ENCODE measurements around the gene UBC. TPM values are rescaled to one million over a fixed set of nuclear protein-coding genes. Genes with fewer than 3 reads are reported as not detected.

Gene UBC
- total and polyA plus RNA-seq, 9 of the 15 experiments (the other 6 are each of a cell fraction or from before 2014, with no cell fraction given), result 533 to 1,153 (median 813) TPM

- no peak for FAIRE-seq
- H3K4me3 ChIP-seq, result no peak overlapping the region
- peak; percentile 26; the same call in 1 of the 2 replicates for TF ChIP-seq HBP1 (CRISPR knock-in tag; IDR thresholded peaks at IDR 0.05)
- TF ChIP-seq POLR3G (IDR thresholded peaks at IDR 0.05; ENCODE audit: extremely low read depth, insufficient read length, insufficient replicate concordance), result no peak
- TF ChIP-seq ZNF507 (tag; conservative IDR thresholded peaks at IDR 0.05), result no peak
- TF ChIP-seq TAL1 (IDR thresholded peaks at IDR 0.05), result no peak
- peak; percentile 60; the same call in 1 of the 2 replicates for TF ChIP-seq HMBOX1 (IDR thresholded peaks at IDR 0.05)
- TF ChIP-seq TRIM25 (IDR thresholded peaks at IDR 0.05; ENCODE audit: borderline replicate concordance), result no peak
- TF ChIP-seq EP300 (IDR thresholded peaks at IDR 0.05; ENCODE audit: low read length), result no peak
- 0 out of 2 replicates have a peak, but pooled peaks have one; percentile 33 for TF ChIP-seq ELF4 (CRISPR knock-in tag; IDR thresholded peaks at IDR 0.05)
- 0 out of 2 replicates have a peak, but pooled peaks have one; percentile 5 for TF ChIP-seq GABPB1 (CRISPR knock-in tag; IDR thresholded peaks at IDR 0.05)
- TF ChIP-seq MYC (IDR thresholded peaks at IDR 0.05; ENCODE audit: low read depth, low read length), result no peak
- TF ChIP-seq MYC (CRISPR knock-in tag; IDR thresholded peaks at IDR 0.05; ENCODE audit: borderline replicate concordance, low read depth), result peak; percentile 16; the same call in 1 of the 2 replicates
- peak; percentile 57 for TF ChIP-seq POLR2AphosphoS5 (IDR thresholded peaks at IDR 0.05; ENCODE audit: control insufficient read depth, insufficient read depth, low read depth, low read length)
- 0 out of 2 replicates have a peak, but pooled peaks have one; percentile 42 for TF ChIP-seq ELF2 (CRISPR knock-in tag; IDR thresholded peaks at IDR 0.05)
- no peak for TF ChIP-seq ZNF551 (CRISPR knock-in tag; IDR thresholded peaks at IDR 0.05)
- 0 out of 2 replicates have a peak, but pooled peaks have one; percentile 10 for TF ChIP-seq CREM (IDR thresholded peaks at IDR 0.05; ENCODE audit: low read depth)
- TF ChIP-seq LEF1 (IDR thresholded peaks at IDR 0.05), result peak; percentile 50
- TF ChIP-seq BCOR (IDR thresholded peaks at IDR 0.05), result no peak
- TF ChIP-seq FOXK2 (conservative IDR thresholded peaks at IDR 0.05 in 1 of 2, IDR thresholded peaks at IDR 0.05 in 1 of 2; ENCODE audit: low read depth in 2 of 2), result no peak
Observed at GRCh38 chr12:124909831-124910560, 4.5 kb downstream of the UBC start.

More at GRCh38 chr12:124909831-124910560, 4.5 kb downstream of the UBC start:
- H3K36me3 ChIP-seq (ENCODE audit: control insufficient read depth, insufficient read depth, low read length), result peaks cover 34% of the 10 kb centered on the region
- H3K27me3 ChIP-seq (ENCODE audit: control insufficient read depth in 2 of 2, insufficient read depth in 2 of 2, low read length in 2 of 2), result no peaks in the 10 kb centered on the region
- peaks cover 42% of the 10 kb centered on the region for H3K79me2 ChIP-seq (ENCODE audit: control insufficient read depth, insufficient read depth, low read length)
- peak in 1 of 4 experiments; percentile 41 for DNase-seq (ENCODE audit: extremely low read depth in 1 of 4, low spot score in 3 of 4)
- POLR2A ChIA-PET, result interaction anchor here (0.6 to 8.2 kb wide), 33 partner anchors 8 to 1881 kb away, joined by 3 to 127 read pairs (median 4); no protein-coding TSS in a partner anchor
- no TSS peak for BruUV-seq (replicated peaks)
- 21% methylated on average over 8 of the region's 8 CpGs for WGBS (ENCODE audit: insufficient coverage, low coverage, missing lambda C conversion rate)
- peaks cover 7% of the 10 kb centered on the region for H3K9me1 ChIP-seq (ENCODE audit: control insufficient read depth, insufficient read depth, low read length)
- no peaks in the 10 kb centered on the region for H3K9me3 ChIP-seq (replicated peaks; ENCODE audit: control insufficient read depth, insufficient read depth, low read depth, low read length)
- peak; percentile 20 for ATAC-seq
- CTCF ChIA-PET (ENCODE audit: low intra/inter-chr PET ratio), result interaction anchor here (0.6 kb wide), 1 partner anchor 79 kb away, joined by 3 read pairs; the partner anchor contains the start of gene DHX37
- H2AFZ ChIP-seq (ENCODE audit: low read depth, low read length), result no peak overlapping the region
- peak overlapping the region; percentile 12; the same call in 1 of the 3 replicates for H3K27ac ChIP-seq (ENCODE audit: extremely low read depth, low read depth, low read length)
- no peak overlapping the region for H3K9ac ChIP-seq (ENCODE audit: insufficient read depth in 1 of 2, low read depth in 2 of 2, low read length in 2 of 2)
- in situ Hi-C loops (cut with MboI) (no loop called here), intact Hi-C loops (cut with micrococcal nuclease) (no loop called here)
- H3K4me2 ChIP-seq (ENCODE audit: insufficient read depth, low read length), result no peak overlapping the region
- peaks cover 10 to 20% of the 10 kb centered on the region in 2 experiments; a peak in 4 of 5 replicates for H3K4me1 ChIP-seq (replicated peaks in 1 of 2; ENCODE audit: control insufficient read depth in 2 of 2, insufficient read depth in 2 of 2, low read length in 2 of 2)
- H4K20me1 ChIP-seq (replicated peaks; ENCODE audit: control insufficient read depth, insufficient read depth, low read length), result peaks cover 37% of the 10 kb centered on the region

Measured in K562 (cell line).